ENCODE measurements around the gene SERPINI1.

Gene SERPINI1

GRCh38 chr3:167735233-167736138 is at the start of gene SERPINI1:
TSS of gene SERPINI1 (plus strand) at chr3:167735721. CDS start at chr3:167789129, 53,408 bp downstream.
- peak; percentile 74 for DNase-seq (ENCODE audit: low spot score)

GRCh38 chr3:167691366-167691765 is 44.2 kb upstream of the SERPINI1 start:
- DNase-seq (ENCODE audit: low spot score) = peak; percentile 43

GRCh38 chr3:167694121-167694520 is 41.4 kb upstream of the SERPINI1 start:
- DNase-seq (ENCODE audit: low spot score) = no peak

- DNase-seq (ENCODE audit: low spot score) = no peak
Measured at GRCh38 chr3:167700046-167700445, 35.5 kb upstream of the SERPINI1 start.

- DNase-seq (ENCODE audit: low spot score) = no peak
Measured at GRCh38 chr3:167700926-167701325, 34.6 kb upstream of the SERPINI1 start.

GRCh38 chr3:167705840-167706239 is 29.7 kb upstream of the SERPINI1 start:
- DNase-seq (ENCODE audit: low spot score) = no peak

- DNase-seq (ENCODE audit: low spot score) = no peak
Measured at GRCh38 chr3:167709690-167710089, 25.8 kb upstream of the SERPINI1 start.

- DNase-seq (ENCODE audit: low spot score) = no peak
Measured at GRCh38 chr3:167710552-167710951, 25.0 kb upstream of the SERPINI1 start.

- no peak for DNase-seq (ENCODE audit: low spot score)
Measured at GRCh38 chr3:167711439-167711838, 24.1 kb upstream of the SERPINI1 start.

- no peak for DNase-seq (ENCODE audit: low spot score)
Measured at GRCh38 chr3:167712445-167712844, 23.1 kb upstream of the SERPINI1 start.

GRCh38 chr3:167714871-167715270 is 20.6 kb upstream of the SERPINI1 start:
- no peak for DNase-seq (ENCODE audit: low spot score)

- DNase-seq (ENCODE audit: low spot score) = no peak
Measured at GRCh38 chr3:167716920-167717319, 18.6 kb upstream of the SERPINI1 start.

GRCh38 chr3:167718582-167718981 is 16.9 kb upstream of the SERPINI1 start:
- DNase-seq (ENCODE audit: low spot score) = no peak

GRCh38 chr3:167723025-167723512 is 12.5 kb upstream of the SERPINI1 start:
- no peak for DNase-seq (ENCODE audit: low spot score)

- DNase-seq (ENCODE audit: low spot score) = no peak
Measured at GRCh38 chr3:167723872-167724271, 11.6 kb upstream of the SERPINI1 start.

GRCh38 chr3:167728176-167728575 is 7.3 kb upstream of the SERPINI1 start:
- no peak for DNase-seq (ENCODE audit: low spot score)

- DNase-seq (ENCODE audit: low spot score) = no peak
Measured at GRCh38 chr3:167728632-167729323, 6.7 kb upstream of the SERPINI1 start.

GRCh38 chr3:167729591-167729990 is 5.9 kb upstream of the SERPINI1 start:
- no peak for DNase-seq (ENCODE audit: low spot score)

GRCh38 chr3:167731393-167731792 is 4.1 kb upstream of the SERPINI1 start:
- no peak for DNase-seq (ENCODE audit: low spot score)

- DNase-seq (ENCODE audit: low spot score) = no peak
Measured at GRCh38 chr3:167732313-167733065, 3.0 kb upstream of the SERPINI1 start.

- peak; percentile 1 for DNase-seq (ENCODE audit: low spot score)
Measured at GRCh38 chr3:167733961-167734497, 1.5 kb upstream of the SERPINI1 start.

Measured in CD4-positive, alpha-beta T cell treated with Interleukin-6 at 100 ng/mL for 8 hours (primary cell).